ENCODE measurements around the gene LY6G6F. TPM values are rescaled to one million over a fixed set of nuclear protein-coding genes. Genes with fewer than 3 reads are reported as not detected.

Gene LY6G6F
- total RNA-seq, 4 donors from 2014 or later = not detected

GRCh38 chr6:31693535-31693934 lies 13.1 kb upstream of the LY6G6F start:
- in situ Hi-C loops (cut with MboI; ENCODE audit: low sequenced_read_pairs in 4 of 4) = loop anchor here in 1 of 4 donors (25.0 kb wide), 1 partner anchor 269 kb away; the partner anchor contains the start of genes DXO, NELFE and SKIC2
- no peak for TF ChIP-seq POLR2A (IDR thresholded peaks at IDR 0.05)
- TF ChIP-seq, protein P1, sequence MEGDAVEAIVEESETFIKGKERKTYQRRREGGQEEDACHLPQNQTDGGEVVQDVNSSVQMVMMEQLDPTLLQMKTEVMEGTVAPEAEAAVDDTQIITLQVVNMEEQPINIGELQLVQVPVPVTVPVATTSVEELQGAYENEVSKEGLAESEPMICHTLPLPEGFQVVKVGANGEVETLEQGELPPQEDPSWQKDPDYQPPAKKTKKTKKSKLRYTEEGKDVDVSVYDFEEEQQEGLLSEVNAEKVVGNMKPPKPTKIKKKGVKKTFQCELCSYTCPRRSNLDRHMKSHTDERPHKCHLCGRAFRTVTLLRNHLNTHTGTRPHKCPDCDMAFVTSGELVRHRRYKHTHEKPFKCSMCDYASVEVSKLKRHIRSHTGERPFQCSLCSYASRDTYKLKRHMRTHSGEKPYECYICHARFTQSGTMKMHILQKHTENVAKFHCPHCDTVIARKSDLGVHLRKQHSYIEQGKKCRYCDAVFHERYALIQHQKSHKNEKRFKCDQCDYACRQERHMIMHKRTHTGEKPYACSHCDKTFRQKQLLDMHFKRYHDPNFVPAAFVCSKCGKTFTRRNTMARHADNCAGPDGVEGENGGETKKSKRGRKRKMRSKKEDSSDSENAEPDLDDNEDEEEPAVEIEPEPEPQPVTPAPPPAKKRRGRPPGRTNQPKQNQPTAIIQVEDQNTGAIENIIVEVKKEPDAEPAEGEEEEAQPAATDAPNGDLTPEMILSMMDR (IDR thresholded peaks at IDR 0.05 in 4 of 5, conservative IDR thresholded peaks at IDR 0.05 in 1 of 5) = no peak
- H3K9me3 ChIP-seq = no peaks in the 10 kb centered on the region
- no peak for DNase-seq
- H3K4me3 ChIP-seq = no peak overlapping the region
- intact Hi-C loops (cut with DNase I; ENCODE audit: low total_unique reads) = no loop called here
- no peaks in the 10 kb centered on the region for H3K27me3 ChIP-seq
- peaks cover 0 to 13% of the 10 kb centered on the region in 2 donors for H3K4me1 ChIP-seq
- ATAC-seq = no peak
- no peak overlapping the region for H3K27ac ChIP-seq
- peaks cover 0 to 87% of the 10 kb centered on the region in 2 donors for H3K36me3 ChIP-seq

GRCh38 chr6:31697555-31697954 lies 9.1 kb upstream of the LY6G6F start:
- Histone ChIP-seq H3K4me1 (peaks cover 19 to 37% of the 10 kb centered on the region in 2 donors), H3K27ac (peak overlapping the region in 1 of 4 donors; percentile 4), H3K27me3 (no peaks in the 10 kb centered on the region), H3K4me3 (no peak overlapping the region), H3K9me3 (no peaks in the 10 kb centered on the region), H3K36me3 (peaks cover 0 to 59% of the 10 kb centered on the region in 2 donors)
- in situ Hi-C loops (cut with MboI; ENCODE audit: low sequenced_read_pairs in 4 of 4) = loop anchor here in 1 of 4 donors (25.0 kb wide), 1 partner anchor 265 kb away; the partner anchor contains the start of genes DXO, NELFE and SKIC2
- DNase-seq = no peak
- TF ChIP-seq, protein P1 (IDR thresholded peaks at IDR 0.05 in 4 of 5, conservative IDR thresholded peaks at IDR 0.05 in 1 of 5) = no peak
- no peak for TF ChIP-seq POLR2A (IDR thresholded peaks at IDR 0.05)
- intact Hi-C loops (cut with DNase I; ENCODE audit: low total_unique reads) = no loop called here
- ATAC-seq = no peak

- Histone ChIP-seq H3K4me3 (no peak overlapping the region), H3K27me3 (no peaks in the 10 kb centered on the region), H3K27ac (peak overlapping the region; percentile 91 to 98 (median 96)), H3K9me3 (no peaks in the 10 kb centered on the region), H3K4me1 (peaks cover 22 to 40% of the 10 kb centered on the region in 2 donors), H3K36me3 (peaks cover 0 to 26% of the 10 kb centered on the region in 2 donors)
- intact Hi-C loops (cut with DNase I; ENCODE audit: low total_unique reads) (loop anchor here (5.0 kb wide), 2 partner anchors 49 to 196 kb away; partner anchors contain the start of genes BAG6 and EHMT2), in situ Hi-C loops (cut with MboI; ENCODE audit: low sequenced_read_pairs in 4 of 4) (no loop called here)
- ATAC-seq (no peak), DNase-seq (no peak)
- TF ChIP-seq, protein P1 (IDR thresholded peaks at IDR 0.05 in 4 of 5, conservative IDR thresholded peaks at IDR 0.05 in 1 of 5) = no peak
- TF ChIP-seq POLR2A (IDR thresholded peaks at IDR 0.05) = no peak
Observed at GRCh38 chr6:31700740-31701401, 5.8 kb upstream of the LY6G6F start.

- no peaks in the 10 kb centered on the region for H3K9me3 ChIP-seq
- peak overlapping the region; percentile 91 to 98 (median 96) for H3K27ac ChIP-seq
- H3K27me3 ChIP-seq = no peaks in the 10 kb centered on the region
- TF ChIP-seq, protein P1 (IDR thresholded peaks at IDR 0.05 in 4 of 5, conservative IDR thresholded peaks at IDR 0.05 in 1 of 5) = no peak
- no peak for TF ChIP-seq POLR2A (IDR thresholded peaks at IDR 0.05)
- in situ Hi-C loops (cut with MboI; ENCODE audit: low sequenced_read_pairs in 4 of 4) = no loop called here
- ATAC-seq (peak; percentile 54 to 64), DNase-seq (peak; percentile 57 to 71)
- H3K4me3 ChIP-seq = peak overlapping the region; percentile 65 to 85 (median 83)
- peaks cover 22 to 40% of the 10 kb centered on the region in 2 donors for H3K4me1 ChIP-seq
- intact Hi-C loops (cut with DNase I; ENCODE audit: low total_unique reads) = loop anchor here (2.0 to 5.0 kb wide), 3 partner anchors 37 to 195 kb away; partner anchors contain the start of genes BAG6 and EHMT2
- peaks cover 0 to 16% of the 10 kb centered on the region in 2 donors for H3K36me3 ChIP-seq
Observed at GRCh38 chr6:31701666-31702404, 4.8 kb upstream of the LY6G6F start.

All from gastrocnemius medialis (tissue), 4 donors.